GM18873 (cell line): ENCODE results near the gene UNC13C.

Experiments
- ATAC-seq: cut with Tn5 transposase; IDR thresholded peaks from one replicate; pipeline ENCODE4 v1.9.1; 2021; ENCODE audit warnings: mild to moderate bottlenecking, moderate library complexity, moderate number of reproducible peaks; ENCODE audit not compliant: unreplicated experiment, low FRiP score

UNC13C gene

DNA sequence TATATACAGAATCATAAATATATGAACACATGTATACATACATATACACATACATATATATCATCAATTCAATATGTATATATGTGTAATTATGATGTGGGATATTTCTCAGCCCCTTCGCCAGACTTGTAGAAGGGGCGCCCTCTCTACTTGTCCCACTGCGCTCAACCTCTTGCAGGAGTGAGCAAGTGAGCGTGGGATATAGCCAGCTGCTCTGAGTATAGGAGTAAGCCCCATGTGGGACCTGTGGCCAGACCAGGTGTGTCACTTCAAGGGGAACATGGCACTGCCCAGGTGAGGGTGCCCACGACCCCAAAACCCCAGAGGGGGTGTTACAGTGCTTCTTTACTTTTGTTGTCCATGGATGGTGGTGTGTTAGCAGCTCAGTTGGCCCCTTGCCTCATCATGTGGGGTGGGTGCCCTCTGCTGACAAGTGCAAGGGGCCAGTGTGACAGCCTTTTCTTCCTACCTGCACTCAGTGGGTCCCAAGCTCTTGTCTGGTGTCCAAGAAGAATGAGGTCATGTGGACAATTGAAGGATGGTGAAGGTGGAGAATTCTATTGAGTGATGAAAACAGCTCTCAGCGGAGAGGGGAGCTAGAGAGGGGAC is 304.1 kb downstream of the UNC13C start:
- ATAC-seq, result no peak

DNA sequence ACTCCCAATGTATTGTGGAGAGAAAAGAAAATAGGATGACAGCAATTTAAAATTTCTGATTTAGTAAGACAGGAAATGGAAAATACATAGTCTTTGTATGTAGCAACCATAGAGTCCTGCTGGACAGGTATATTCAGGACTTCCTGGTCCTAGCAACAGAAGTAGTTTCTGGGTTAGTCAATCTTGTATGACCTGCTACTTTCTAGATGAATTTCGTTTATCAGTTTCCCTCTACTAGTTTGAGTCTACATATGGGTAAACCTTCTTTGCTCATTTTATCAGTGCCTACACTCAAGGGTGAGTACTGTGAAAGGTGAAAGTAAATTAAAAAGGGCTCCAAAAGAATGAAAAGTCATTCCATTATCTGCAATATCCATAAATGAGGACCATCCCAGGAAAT is 309.8 kb downstream of the UNC13C start:
- no peak for ATAC-seq

DNA sequence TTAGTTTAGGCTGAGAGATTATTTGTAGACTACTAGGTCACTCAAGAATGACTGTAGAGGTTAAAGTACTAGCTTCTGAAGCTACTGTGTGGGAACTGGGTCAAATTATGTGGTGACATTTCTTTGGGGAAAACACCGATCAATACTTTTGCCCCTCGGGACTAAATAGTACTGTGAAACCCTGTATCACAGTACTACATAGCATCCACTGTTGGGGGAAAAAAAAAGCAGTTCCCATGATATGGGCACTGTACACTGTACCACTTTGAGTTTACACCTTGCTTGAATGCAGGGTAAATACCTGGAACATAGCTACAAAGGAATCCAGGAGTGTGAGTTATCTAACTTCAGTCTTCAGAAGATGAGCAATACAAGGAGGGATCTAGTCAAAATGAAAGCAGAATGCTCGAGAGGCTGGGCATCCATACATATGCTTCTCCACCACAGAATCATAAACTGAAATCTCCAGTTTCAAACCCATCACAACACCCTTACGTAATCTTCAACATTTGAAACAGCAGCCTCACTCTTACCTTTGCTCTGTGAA is 311.4 kb downstream of the UNC13C start:
- ATAC-seq, result no peak

DNA sequence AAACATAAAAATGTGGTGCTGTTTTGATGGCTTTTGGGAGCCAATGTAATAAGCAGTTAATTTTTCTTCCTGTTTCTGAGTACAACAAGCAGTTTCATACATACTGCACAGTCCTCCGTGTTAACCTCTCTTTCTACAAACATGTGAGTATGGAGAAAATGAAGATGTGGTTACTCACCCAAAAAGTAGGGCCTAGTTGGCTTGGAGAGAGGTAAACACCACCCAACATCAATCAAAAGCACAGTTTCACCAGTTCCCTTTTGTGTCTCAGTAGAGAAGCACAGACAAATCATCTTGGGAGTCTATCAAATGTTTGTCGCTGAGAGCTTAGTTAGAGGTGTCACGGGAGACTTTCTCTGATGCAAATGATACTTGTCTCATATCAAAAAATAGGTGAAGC is 320.2 kb downstream of the UNC13C start:
- ATAC-seq, result no peak

DNA sequence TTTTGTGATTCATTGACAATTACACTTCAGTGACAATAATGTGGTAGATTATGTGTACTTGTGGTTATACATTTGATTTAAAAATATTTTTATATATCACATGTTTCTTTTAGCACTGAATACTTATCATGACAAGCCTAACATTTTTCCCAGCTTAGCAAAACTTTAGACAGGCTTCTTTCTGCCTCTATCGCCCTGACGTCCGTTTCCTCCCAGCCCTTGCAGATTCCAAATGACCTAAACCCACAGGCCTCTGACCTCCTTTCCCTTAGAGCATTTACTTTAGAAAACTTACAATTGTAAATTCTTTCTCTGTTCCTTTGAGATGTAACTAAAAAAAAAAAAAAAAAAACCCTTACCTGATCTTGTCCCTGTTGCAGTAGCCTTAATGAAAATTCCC is 326.1 kb downstream of the UNC13C start:
- no peak for ATAC-seq

DNA sequence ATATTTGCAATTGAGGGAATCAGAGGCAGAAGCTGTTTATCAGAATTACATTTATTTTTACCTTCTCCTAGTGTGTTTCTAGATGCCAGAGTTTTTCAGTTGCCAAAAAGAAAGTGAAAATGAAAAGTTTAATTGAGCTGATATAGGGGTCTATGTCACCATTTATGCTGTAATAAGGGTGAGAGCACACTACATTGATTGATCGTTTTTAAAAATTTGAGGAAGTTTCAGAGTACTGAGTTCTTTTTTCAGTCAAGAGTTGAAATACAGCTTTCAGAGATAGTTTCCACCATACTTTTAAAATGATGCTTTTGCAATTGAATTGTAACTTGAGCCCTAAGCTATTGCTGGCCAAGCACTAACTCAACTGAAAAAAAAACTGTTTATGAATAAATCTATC is 326.9 kb downstream of the UNC13C start:
- no peak for ATAC-seq

DNA sequence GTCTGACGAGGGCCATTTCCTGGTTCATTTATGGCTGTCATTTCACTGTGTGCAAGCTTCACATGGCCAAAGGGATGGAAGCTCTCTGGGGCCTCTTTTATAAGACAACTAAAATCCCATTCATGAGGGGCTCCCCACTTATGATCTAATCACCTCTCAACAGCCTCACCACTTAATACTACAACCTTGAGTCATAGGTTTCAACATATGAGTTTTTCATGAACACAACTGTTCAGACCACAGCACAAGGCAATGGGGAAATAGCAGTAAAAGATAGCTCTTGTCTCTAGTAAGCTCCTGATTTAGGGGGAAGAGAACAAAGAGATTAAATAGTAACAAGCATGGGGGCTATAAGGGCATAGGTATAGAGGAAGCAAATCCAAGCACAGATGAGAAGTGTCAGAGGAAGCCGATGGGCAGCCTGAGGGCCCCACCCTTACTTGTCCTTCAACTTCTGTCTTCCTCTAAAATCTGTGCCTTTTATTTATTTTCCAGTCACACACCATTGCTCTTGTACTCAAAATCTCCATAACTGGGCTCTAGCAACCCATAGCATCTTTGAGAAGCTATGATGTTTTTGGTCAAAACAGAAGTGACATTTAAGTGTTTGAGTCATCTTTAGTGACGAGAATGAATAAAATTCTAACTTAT is 329.1 kb downstream of the UNC13C start:
- ATAC-seq, result no peak

DNA sequence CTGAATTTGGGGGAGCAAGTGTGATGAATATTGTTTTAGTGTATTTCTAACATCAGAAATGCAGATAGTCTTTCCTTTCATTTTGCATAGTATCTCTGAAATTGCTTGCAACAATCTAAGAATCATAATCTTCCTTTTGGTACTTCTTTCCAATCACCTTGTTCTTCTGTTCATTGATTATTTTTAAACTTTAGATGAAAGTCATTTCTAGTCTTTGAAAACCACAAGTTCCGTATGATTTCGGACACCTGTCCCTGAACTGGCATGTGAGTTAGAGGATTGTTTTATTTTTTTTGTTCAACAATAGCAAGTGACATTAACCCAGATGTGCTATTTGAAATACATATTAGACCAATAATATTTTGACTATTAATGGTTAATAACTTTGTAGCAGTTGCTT is 329.7 kb downstream of the UNC13C start:
- no peak for ATAC-seq

DNA sequence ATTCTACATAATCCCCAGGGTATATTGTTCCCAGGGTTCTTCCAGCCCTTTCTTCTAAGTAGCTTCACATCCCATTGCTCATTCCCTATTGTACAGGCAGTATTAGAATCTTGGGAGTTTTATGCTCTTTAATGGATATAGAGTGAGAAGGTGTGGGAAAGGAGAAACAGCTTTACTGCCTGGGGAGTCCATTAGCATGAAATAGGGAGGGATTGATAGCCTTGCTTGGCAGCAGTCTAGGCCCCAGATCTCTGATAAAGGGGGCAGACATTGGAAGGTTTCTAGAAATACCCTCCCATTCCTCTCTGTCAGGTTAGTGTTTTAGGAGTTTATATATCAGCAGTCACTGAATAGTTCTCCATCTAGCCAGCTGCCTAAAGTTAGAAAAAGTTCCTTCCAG is 334.3 kb downstream of the UNC13C start:
- ATAC-seq, result no peak

DNA sequence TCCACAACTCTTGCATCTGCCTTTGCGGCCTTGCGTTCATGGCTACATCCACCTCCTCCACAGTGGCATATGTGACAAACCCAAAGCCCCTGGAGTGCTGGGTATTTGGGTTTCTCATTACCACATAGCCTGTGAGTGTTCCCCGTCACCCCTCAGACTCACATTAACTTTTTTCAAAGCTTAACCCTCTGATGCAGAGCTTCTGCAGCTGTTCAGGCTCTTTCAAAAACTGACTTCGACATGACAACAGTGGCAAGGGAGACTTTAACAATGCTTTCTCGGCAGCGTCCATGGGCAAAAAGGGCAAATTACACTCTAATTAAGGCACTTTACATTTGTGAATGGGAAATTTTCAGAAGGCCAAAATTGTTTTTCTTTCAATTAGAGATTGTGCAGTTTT is 343.2 kb downstream of the UNC13C start:
- no peak for ATAC-seq

DNA sequence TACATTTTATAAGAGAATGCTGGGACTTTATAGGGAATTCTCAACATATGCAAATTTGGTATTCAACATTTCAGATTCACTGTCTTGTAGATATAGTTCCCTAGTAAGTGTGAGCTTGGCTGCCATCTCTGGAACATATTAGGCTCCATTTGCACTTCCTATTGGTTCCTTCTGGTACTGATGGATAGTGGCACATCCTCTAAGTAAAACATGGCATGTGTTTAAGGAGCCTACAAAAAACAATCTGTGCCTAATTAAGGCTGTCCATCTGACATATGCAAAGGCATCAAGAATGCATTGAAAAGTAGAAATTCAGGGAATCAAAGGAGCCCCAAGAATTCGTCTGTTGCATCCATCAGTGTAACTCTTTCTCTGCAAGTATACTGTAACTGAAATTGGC is 344.1 kb downstream of the UNC13C start:
- ATAC-seq, result no peak

DNA sequence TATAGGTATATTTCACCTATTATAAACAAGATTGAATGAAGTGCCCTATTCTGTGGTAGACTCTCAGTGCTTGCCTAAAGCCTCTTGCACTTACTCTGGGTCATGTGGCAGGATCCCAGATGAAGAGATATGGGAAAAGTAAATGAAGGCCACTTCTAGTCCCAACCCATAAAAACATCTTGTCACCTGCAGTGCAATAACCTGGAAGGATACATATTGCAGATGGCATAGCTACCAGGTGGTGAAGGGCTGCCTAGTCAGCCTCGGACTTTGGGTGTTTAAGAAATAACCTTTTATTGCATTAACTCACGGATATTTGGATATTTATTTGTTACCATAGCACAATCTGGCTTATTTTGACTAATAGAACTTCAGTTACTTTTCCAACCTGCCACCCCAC is 367.1 kb downstream of the UNC13C start:
- ATAC-seq, result no peak

DNA sequence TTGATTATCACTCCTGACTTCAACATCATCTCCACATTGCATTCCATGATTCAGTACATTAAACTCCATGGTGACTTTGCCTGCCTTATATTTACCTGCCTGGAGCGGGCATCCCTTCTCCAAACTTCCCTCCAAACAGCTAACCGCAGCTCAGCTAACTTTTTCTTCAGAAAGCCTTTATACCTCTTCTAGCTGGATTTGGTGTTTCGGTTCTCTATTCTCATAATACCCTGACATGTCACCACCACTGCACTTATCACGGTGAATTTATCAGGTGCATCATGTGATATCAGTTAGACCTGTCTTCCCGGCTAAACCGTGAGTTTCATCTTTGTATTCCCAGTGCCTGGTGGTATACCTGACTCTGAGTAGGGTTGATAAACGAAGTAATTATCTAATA is 367.6 kb downstream of the UNC13C start:
- ATAC-seq, result no peak

DNA sequence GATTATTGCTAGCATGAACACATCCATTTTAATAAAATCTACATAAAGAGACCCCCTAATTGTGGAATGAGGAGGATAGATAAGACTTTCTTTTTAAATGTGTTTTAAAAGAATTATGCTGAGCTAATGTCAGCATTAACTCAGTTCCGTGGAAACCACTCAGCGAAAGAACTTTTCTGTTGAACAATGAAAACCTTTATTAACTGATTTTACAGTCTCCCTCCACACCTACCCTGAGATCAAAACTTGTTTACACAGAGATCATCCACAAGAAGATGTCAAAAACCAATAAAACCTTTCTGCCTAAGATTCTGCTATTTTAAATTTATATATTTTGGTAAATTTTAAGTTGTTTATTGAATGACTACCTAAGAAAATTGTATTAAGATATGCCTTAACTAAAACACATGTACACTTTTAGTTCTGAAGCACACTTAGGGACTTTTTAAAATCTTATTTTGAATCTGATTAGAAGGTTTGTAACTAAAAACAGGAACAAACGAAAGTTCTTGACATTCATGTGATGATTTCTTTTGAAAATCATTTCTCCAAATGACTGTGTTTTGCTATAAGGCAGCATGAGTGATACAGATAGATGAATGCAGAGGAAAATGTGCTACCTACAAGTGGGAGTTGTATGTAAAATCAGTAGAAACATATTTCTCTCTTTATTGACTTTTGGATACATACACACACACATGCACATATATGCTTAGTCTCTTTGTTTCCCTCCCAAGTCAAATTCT is 369.0 kb downstream of the UNC13C start:
- no peak for ATAC-seq

DNA sequence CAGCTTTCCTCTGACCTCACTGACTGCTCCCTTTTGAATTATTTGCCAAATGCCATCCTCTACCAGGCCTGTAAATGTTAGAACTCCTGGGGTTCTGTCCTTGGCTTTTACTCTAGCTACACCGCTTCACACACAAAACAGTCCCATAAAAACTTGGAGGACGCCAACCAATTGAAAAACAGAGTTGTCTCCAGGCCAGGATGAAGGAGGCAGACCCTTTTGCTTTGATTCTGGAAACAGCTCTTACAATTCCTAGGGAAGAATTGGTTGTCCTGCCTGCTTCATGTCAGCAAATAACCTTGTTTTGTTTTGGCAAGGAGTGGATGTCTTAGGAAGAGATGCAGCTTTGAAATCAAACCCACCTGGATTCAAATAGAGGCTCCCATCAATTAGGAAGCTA is 375.5 kb downstream of the UNC13C start:
- ATAC-seq, result no peak

DNA sequence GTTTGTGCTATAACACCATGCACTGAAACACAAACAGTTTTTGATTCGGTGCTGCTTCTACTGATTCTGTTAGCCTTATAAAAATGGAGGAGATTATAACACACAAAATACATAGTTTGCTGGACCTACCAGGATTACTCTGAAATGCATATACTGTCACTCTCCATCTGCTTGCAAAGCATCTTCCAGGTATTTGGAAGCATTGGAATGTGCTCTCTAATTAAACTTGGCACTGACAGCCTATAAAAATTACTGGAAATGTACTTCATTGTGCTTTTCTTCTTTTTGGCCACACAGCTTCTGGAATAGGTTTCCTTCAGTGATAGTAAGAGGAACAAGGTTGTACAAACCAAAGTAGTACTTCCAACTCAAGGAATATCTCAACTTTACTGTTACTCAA is 376.1 kb downstream of the UNC13C start:
- ATAC-seq, result no peak

DNA sequence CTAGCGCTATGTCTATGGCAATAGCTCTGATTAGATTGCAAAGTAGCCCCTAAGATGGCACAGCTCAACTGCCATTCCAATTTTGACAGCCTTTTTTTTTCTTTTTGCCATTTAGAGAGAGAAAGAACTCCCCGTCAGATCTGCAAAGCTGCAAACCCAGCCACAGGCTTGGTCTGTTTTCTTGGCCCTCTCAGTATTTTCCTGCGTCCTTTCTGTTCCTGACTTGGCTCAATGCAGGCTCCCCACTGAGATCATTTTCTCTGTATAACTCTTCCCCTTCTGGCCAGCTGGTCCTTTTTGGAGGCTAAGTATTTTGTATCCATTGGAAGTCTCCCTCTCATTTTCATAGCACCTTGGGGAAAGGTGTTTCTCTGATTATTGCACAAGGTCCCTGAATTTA is 386.7 kb downstream of the UNC13C start:
- ATAC-seq, result no peak

DNA sequence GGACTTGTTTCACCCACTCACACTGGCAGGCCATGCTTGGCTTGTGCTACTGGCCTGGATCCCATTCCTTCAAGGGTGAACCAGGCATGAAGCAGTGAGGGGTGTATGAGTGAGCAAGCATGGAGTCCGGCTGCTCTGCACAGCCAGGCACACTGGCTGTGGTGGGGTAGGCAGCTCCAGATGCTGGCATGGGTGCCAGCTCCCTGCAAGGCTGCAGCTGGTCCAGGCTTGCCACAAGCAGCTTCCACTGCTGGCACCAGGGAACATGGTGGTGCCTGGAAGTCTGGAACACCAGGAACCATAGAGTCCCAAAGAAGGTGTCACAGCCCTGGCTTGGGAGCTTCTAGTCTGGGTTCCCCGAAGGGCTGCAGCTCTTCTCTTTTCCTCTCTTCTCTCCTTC is 395.1 kb downstream of the UNC13C start:
- no peak for ATAC-seq

DNA sequence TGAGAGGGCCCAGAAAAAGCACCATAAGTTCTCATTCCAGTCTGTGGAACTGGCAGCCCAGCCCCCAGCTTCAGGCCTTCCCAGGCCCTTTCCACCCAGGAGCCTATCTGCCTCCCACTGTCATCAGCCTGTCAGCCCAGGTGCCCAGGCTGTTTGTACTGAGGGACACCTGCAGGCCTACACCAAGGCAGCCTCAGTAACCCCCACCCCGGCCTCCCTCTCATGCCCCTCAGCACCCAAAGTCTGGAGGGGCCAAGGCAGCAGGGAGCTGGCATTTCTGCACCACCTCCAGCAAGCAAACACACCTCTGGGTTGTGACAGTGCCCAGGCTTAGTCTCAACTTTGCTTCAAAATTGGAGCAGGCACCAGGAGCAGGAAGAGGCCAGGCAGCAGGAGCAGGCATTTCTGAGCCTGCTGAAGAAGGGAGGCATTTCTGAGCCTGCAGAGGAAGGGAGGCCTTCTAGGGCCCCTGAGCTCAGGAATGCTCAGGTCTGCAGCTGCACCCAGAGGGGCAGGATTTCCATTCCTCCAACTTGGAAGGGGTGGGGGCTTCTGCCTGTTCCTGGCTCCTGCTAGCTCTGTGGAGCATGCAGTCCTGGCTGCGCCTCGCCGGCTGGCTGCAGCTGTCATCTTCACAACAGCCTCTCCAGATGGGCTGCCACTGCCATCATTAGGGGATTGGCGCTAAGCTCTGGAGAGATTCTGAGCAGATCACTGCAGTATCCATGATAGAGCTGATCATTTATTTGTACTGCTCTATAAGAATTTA is 396.1 kb downstream of the UNC13C start:
- ATAC-seq, result no peak

DNA sequence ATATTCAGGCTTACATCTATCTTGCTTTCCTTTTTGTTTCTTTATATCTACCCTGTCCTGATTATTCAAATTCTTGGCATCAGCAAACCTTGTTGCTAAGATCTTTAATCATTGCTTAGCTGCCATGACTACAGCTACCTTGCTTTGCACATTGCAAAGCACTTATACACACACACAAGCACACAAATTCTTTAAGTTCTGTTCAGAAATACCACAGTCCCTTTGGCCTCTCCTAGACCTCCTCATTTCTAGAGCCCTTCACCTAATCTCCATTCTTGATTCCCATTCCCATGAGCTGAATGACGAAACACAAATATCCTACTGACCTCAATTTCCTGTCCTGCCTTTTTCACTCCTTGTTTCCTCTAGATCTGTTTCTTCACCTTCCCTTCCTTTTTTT is 409.6 kb downstream of the UNC13C start:
- ATAC-seq, result no peak

DNA sequence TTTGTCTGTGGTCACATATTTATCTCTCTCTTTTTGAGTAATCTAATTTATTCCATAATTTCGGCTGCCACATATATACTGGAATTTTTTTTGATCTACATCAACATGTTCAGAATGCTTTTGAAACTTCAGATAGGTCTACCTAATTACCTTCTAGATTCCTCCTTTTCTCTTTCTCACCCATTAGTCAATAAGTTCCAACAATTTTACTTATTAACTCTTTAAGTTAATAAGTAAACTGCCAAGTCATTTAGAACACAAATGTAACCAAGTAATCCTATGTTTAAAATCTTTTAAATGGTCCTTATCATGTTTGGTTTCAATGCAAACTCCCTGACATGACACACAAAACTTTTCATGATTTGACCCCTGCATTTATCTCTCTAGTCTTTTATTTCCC is 410.5 kb downstream of the UNC13C start:
- no peak for ATAC-seq
